WTC11 (cell line): ENCODE measurements around the gene WNK1. TPM values are rescaled to one million over a fixed set of nuclear protein-coding genes. Genes with fewer than 3 reads are reported as not detected.
A peak's percentile ranks its signal among the peaks of the same experiment; 100 is the strongest.

Source experiments
- ATAC-seq: fragments of 200-7000 bp; cut with Tn5 transposase; 2 replicates; pipeline ENCODE4 v1.10.0; 2021; ENCODE audit warnings: mild to moderate bottlenecking, moderate library complexity
- CTCF ChIA-PET: fragments of 300-600 bp; sonication (Branson Sonifier 250); formaldehyde crosslinking; loops from one replicate; lab custom pipeline; 2021; ENCODE audit warnings: antibody characterized with exemption; lab: Charles Lee
- POLR2A ChIA-PET: fragments of 350-600 bp; sonication (Branson Sonifier 250); formaldehyde crosslinking; loops from one replicate; lab custom pipeline; 2021; ENCODE audit warnings: antibody characterized with exemption; lab: Charles Lee
- DNase-seq: peaks from one replicate; pipeline ENCODE4 v3.0.0; 2021; ENCODE audit warnings: low spot score
- H3K27ac Mint-ChIP-seq: 2 replicates; pipeline ENCODE4 v1.8.0; 2021; ENCODE audit warnings: mixed read lengths
- H3K27me3 Mint-ChIP-seq: 2 replicates; pipeline ENCODE4 v1.8.0; 2021; ENCODE audit warnings: low read depth, mild to moderate bottlenecking, moderate library complexity, mixed read lengths
- H3K36me3 Mint-ChIP-seq: 2 replicates; pipeline ENCODE4 v1.8.0; 2021; ENCODE audit warnings: mixed read lengths
- H3K4me1 Mint-ChIP-seq: 2 replicates; pipeline ENCODE4 v1.8.0; 2022; ENCODE audit warnings: mixed read lengths
- H3K4me3 Mint-ChIP-seq: 2 replicates; pipeline ENCODE4 v1.8.0; 2021; ENCODE audit warnings: mild to moderate bottlenecking, moderate library complexity, mixed read lengths
- H3K9me3 Mint-ChIP-seq: 2 replicates; pipeline ENCODE4 v1.8.0; 2021; ENCODE audit warnings: mixed read lengths
- ATF1 ChIP-seq: sonication (generic); formaldehyde crosslinking; IDR thresholded peaks from 2 replicates; pipeline ENCODE4 v1.8.1; 2023; ENCODE audit warnings: mild to moderate bottlenecking, moderate library complexity, missing genetic modification reagents
- CREM ChIP-seq: sonication (generic); formaldehyde crosslinking; IDR thresholded peaks from 2 replicates; pipeline ENCODE4 v1.8.1; 2022; ENCODE audit warnings: mild to moderate bottlenecking, missing genetic modification reagents, moderate library complexity
- FOXK1 ChIP-seq: sonication (generic); formaldehyde crosslinking; IDR thresholded peaks from 2 replicates; pipeline ENCODE4 v1.8.0; 2022; ENCODE audit warnings: mild to moderate bottlenecking, moderate library complexity, missing genetic modification reagents
- FOXP1 ChIP-seq: sonication (generic); formaldehyde crosslinking; IDR thresholded peaks from 2 replicates; pipeline ENCODE4 v1.8.0; 2022; ENCODE audit warnings: missing genetic modification reagents, mild to moderate bottlenecking, moderate library complexity, borderline replicate concordance
- GABPB1 ChIP-seq: sonication (generic); formaldehyde crosslinking; IDR thresholded peaks from 2 replicates; pipeline ENCODE4 v1.8.1; 2023; ENCODE audit warnings: mild to moderate bottlenecking, missing genetic modification reagents
- HMGA2 ChIP-seq: fragments of 250-450 bp; sonication (Bioruptor Pico); IDR thresholded peaks from 2 replicates; pipeline ENCODE4 v1.4.0; 2021; ENCODE audit warnings: mild to moderate bottlenecking, moderate library complexity
- NR1H2 ChIP-seq: sonication (generic); formaldehyde crosslinking; IDR thresholded peaks from 2 replicates; pipeline ENCODE4 v1.9.0; 2021; ENCODE audit warnings: mild to moderate bottlenecking, moderate library complexity, missing genetic modification reagents
- SP1 ChIP-seq: sonication (generic); formaldehyde crosslinking; conservative IDR thresholded peaks from 2 replicates; pipeline ENCODE4 v1.8.1; 2022; ENCODE audit warnings: missing genetic modification reagents
- TEAD4 ChIP-seq: sonication (generic); formaldehyde crosslinking; IDR thresholded peaks from 2 replicates; pipeline ENCODE4 v1.8.0; 2022; ENCODE audit warnings: mild to moderate bottlenecking, missing genetic modification reagents
- ZNF396 ChIP-seq: fragments of 250-450 bp; sonication (Bioruptor Pico); IDR thresholded peaks from 2 replicates; pipeline ENCODE4 v1.8.0; 2021; ENCODE audit warnings: mild to moderate bottlenecking, moderate library complexity, borderline replicate concordance
- total RNA-seq: library from RNA; stranded (reverse); gene quantifications from 3 replicates; pipeline ENCODE4 v1.2.3, GENCODE V29; 2021
- TF ChIP-seq, protein P1 (sequence below): fragments of 200-600 bp; IDR thresholded peaks from 2 replicates; pipeline ENCODE4 v1.8.0; 2022; ENCODE audit warnings: antibody characterized with exemption
- TF ChIP-seq, protein P2 (sequence below): fragments of 250-450 bp; sonication (Bioruptor Pico); IDR thresholded peaks from 2 replicates; pipeline ENCODE4 v1.9.0; 2021; ENCODE audit warnings: moderate library complexity, mild to moderate bottlenecking, inconsistent platforms, borderline replicate concordance
- TF ChIP-seq, protein P3 (sequence below): sonication (generic); formaldehyde crosslinking; IDR thresholded peaks from 2 replicates; pipeline ENCODE4 v1.8.0; 2023; ENCODE audit warnings: missing genetic modification reagents, mild to moderate bottlenecking, borderline replicate concordance
- TF ChIP-seq, protein P4 (sequence below): sonication (generic); formaldehyde crosslinking; IDR thresholded peaks from 2 replicates; pipeline ENCODE4 v1.8.1; 2022; ENCODE audit warnings: mild to moderate bottlenecking, missing genetic modification reagents, moderate library complexity, borderline replicate concordance
- TF ChIP-seq, protein P5 (sequence below): sonication (generic); formaldehyde crosslinking; IDR thresholded peaks from 2 replicates; pipeline ENCODE4 v1.8.1; 2022; ENCODE audit warnings: mild to moderate bottlenecking, moderate library complexity, missing genetic modification reagents
- TF ChIP-seq, protein P6 (sequence below): sonication (generic); formaldehyde crosslinking; IDR thresholded peaks from 2 replicates; pipeline ENCODE4 v1.8.0; 2023; ENCODE audit warnings: missing genetic modification reagents
- TF ChIP-seq, protein P7 (sequence below): sonication (generic); formaldehyde crosslinking; IDR thresholded peaks from 2 replicates; pipeline ENCODE4 v1.8.0; 2022; ENCODE audit warnings: mild to moderate bottlenecking, missing genetic modification reagents

The WNK1 gene
- total RNA-seq, 1 experiment from 2014 or later: 118 TPM

DNA sequence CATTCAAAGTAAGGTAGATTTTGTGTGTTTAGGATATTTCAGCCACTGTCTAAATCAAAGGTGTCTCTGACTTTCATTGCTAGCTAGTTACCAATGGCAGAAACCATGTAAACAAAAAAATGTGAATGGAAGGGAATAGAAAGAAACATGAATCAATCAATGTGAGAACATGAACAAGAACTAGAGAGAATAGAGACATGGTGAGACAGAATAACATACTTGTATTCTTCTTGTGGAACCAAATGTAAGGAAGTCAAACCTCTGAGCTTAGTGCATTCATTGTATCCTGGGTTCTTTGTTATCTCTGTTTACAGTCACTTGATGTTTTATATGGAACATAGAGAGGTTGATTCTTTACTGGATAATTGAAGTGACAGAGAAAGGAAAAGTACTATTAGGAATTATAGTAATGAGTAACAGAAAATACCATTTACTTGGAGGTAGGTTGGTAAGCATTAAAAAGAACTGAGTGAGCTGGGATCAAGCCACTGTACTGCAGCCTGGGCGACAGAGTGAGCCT, 2.6 kb upstream of the WNK1 start:
- TF ChIP-seq NR1H2 (CRISPR knock-in tag): no peak
- TF ChIP-seq ZNF396: no peak
- no peak for TF ChIP-seq GABPB1
- TF ChIP-seq, protein P1, sequence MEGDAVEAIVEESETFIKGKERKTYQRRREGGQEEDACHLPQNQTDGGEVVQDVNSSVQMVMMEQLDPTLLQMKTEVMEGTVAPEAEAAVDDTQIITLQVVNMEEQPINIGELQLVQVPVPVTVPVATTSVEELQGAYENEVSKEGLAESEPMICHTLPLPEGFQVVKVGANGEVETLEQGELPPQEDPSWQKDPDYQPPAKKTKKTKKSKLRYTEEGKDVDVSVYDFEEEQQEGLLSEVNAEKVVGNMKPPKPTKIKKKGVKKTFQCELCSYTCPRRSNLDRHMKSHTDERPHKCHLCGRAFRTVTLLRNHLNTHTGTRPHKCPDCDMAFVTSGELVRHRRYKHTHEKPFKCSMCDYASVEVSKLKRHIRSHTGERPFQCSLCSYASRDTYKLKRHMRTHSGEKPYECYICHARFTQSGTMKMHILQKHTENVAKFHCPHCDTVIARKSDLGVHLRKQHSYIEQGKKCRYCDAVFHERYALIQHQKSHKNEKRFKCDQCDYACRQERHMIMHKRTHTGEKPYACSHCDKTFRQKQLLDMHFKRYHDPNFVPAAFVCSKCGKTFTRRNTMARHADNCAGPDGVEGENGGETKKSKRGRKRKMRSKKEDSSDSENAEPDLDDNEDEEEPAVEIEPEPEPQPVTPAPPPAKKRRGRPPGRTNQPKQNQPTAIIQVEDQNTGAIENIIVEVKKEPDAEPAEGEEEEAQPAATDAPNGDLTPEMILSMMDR: no peak
- TF ChIP-seq, protein P2, sequence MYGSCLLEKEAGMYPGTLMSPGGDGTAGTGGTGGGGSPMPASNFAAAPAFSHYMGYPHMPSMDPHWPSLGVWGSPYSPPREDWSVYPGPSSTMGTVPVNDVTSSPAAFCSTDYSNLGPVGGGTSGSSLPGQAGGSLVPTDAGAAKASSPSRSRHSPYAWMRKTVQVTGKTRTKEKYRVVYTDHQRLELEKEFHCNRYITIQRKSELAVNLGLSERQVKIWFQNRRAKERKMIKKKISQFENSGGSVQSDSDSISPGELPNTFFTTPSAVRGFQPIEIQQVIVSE (CRISPR knock-in tag): no peak
- no peak for TF ChIP-seq FOXP1 (CRISPR knock-in tag)
- no peak for TF ChIP-seq CREM (CRISPR knock-in tag)
- TF ChIP-seq, protein P3, sequence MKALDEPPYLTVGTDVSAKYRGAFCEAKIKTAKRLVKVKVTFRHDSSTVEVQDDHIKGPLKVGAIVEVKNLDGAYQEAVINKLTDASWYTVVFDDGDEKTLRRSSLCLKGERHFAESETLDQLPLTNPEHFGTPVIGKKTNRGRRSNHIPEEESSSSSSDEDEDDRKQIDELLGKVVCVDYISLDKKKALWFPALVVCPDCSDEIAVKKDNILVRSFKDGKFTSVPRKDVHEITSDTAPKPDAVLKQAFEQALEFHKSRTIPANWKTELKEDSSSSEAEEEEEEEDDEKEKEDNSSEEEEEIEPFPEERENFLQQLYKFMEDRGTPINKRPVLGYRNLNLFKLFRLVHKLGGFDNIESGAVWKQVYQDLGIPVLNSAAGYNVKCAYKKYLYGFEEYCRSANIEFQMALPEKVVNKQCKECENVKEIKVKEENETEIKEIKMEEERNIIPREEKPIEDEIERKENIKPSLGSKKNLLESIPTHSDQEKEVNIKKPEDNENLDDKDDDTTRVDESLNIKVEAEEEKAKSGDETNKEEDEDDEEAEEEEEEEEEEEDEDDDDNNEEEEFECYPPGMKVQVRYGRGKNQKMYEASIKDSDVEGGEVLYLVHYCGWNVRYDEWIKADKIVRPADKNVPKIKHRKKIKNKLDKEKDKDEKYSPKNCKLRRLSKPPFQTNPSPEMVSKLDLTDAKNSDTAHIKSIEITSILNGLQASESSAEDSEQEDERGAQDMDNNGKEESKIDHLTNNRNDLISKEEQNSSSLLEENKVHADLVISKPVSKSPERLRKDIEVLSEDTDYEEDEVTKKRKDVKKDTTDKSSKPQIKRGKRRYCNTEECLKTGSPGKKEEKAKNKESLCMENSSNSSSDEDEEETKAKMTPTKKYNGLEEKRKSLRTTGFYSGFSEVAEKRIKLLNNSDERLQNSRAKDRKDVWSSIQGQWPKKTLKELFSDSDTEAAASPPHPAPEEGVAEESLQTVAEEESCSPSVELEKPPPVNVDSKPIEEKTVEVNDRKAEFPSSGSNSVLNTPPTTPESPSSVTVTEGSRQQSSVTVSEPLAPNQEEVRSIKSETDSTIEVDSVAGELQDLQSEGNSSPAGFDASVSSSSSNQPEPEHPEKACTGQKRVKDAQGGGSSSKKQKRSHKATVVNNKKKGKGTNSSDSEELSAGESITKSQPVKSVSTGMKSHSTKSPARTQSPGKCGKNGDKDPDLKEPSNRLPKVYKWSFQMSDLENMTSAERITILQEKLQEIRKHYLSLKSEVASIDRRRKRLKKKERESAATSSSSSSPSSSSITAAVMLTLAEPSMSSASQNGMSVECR (CRISPR knock-in tag): no peak
- no peak for TF ChIP-seq SP1 (CRISPR knock-in tag)
- TF ChIP-seq, protein P4, sequence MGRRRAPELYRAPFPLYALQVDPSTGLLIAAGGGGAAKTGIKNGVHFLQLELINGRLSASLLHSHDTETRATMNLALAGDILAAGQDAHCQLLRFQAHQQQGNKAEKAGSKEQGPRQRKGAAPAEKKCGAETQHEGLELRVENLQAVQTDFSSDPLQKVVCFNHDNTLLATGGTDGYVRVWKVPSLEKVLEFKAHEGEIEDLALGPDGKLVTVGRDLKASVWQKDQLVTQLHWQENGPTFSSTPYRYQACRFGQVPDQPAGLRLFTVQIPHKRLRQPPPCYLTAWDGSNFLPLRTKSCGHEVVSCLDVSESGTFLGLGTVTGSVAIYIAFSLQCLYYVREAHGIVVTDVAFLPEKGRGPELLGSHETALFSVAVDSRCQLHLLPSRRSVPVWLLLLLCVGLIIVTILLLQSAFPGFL (CRISPR knock-in tag): no peak
- TF ChIP-seq ATF1 (CRISPR knock-in tag): no peak
- no peak for TF ChIP-seq TEAD4 (CRISPR knock-in tag)
- TF ChIP-seq FOXK1 (CRISPR knock-in tag): no peak
- TF ChIP-seq, protein P5, sequence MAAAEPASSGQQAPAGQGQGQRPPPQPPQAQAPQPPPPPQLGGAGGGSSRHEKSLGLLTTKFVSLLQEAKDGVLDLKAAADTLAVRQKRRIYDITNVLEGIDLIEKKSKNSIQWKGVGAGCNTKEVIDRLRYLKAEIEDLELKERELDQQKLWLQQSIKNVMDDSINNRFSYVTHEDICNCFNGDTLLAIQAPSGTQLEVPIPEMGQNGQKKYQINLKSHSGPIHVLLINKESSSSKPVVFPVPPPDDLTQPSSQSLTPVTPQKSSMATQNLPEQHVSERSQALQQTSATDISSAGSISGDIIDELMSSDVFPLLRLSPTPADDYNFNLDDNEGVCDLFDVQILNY: no peak
- TF ChIP-seq, protein P6, sequence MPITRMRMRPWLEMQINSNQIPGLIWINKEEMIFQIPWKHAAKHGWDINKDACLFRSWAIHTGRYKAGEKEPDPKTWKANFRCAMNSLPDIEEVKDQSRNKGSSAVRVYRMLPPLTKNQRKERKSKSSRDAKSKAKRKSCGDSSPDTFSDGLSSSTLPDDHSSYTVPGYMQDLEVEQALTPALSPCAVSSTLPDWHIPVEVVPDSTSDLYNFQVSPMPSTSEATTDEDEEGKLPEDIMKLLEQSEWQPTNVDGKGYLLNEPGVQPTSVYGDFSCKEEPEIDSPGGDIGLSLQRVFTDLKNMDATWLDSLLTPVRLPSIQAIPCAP: no peak
- TF ChIP-seq, protein P7, sequence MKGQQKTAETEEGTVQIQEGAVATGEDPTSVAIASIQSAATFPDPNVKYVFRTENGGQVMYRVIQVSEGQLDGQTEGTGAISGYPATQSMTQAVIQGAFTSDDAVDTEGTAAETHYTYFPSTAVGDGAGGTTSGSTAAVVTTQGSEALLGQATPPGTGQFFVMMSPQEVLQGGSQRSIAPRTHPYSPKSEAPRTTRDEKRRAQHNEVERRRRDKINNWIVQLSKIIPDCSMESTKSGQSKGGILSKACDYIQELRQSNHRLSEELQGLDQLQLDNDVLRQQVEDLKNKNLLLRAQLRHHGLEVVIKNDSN (CRISPR knock-in tag): no peak
- TF ChIP-seq HMGA2 (CRISPR knock-in tag): no peak
- TF ChIP-seq, all 79 proteins: peak for 0
- no peaks in the 10 kb centered on the region for H3K27me3 Mint-ChIP-seq
- H3K36me3 Mint-ChIP-seq: no peaks in the 10 kb centered on the region; the same call in 1 of the 2 replicates
- DNase-seq (no peak), ATAC-seq (no peak)
- peaks cover 12% of the 10 kb centered on the region for H3K4me1 Mint-ChIP-seq
- ChIA-PET CTCF (interaction anchor here (1.1 to 4.3 kb wide), 9 partner anchors 11 to 241 kb away, joined by 3 to 63 read pairs (median 9); partner anchors contain the start of gene ERC1), POLR2A (interaction anchor here (2.9 kb wide), 1 partner anchor 27 kb away, joined by 17 read pairs; no protein-coding TSS in a partner anchor)
- peak overlapping the region; percentile 31; the same call in 1 of the 2 replicates for H3K4me3 Mint-ChIP-seq
- peak overlapping the region; percentile 64; the same call in 1 of the 2 replicates for H3K27ac Mint-ChIP-seq
- no peaks in the 10 kb centered on the region for H3K9me3 Mint-ChIP-seq
